Loucy (cell line): Measurements from ENCODE around the gene ZBED4.

Experiments
- H2AFZ ChIP-seq: fragments of 200-600 bp; sonication (generic); 2 replicates; pipeline ENCODE4 v1.6.0; 2016; ENCODE audit warnings: antibody characterized with exemption, mild to moderate bottlenecking, low read length, moderate library complexity
- H3F3A ChIP-seq: fragments of 200-600 bp; 2 replicates; pipeline ENCODE4 v1.6.0; 2016; ENCODE audit warnings: antibody characterized with exemption, low read depth, mild to moderate bottlenecking
- H3K27me3 ChIP-seq: fragments of 200-600 bp; sonication (generic); 2 replicates; pipeline ENCODE4 v1.6.1; 2014; ENCODE audit warnings: low read length, mild to moderate bottlenecking; ENCODE audit not compliant: insufficient read depth, poor library complexity, severe bottlenecking
- H3K36me3 ChIP-seq: fragments of 200-600 bp; sonication (generic); 2 replicates; pipeline ENCODE4 v1.6.1; 2016; ENCODE audit warnings: low read length; ENCODE audit not compliant: insufficient read depth
- H3K4me1 ChIP-seq: fragments of 200-600 bp; sonication (generic); 2 replicates; pipeline ENCODE4 v1.5.1; 2014; ENCODE audit warnings: low read length, mild to moderate bottlenecking; ENCODE audit not compliant: insufficient read depth, poor library complexity, severe bottlenecking
- H3K4me2 ChIP-seq: fragments of 200-600 bp; sonication (generic); 2 replicates; pipeline ENCODE4 v1.6.0; 2014; ENCODE audit warnings: antibody characterized with exemption, low read length, low read depth, mild to moderate bottlenecking; ENCODE audit not compliant: poor library complexity, severe bottlenecking
- H3K4me3 ChIP-seq: fragments of 200-600 bp; sonication (generic); 2 replicates; pipeline ENCODE4 v1.5.1; 2014; ENCODE audit warnings: low read length, mild to moderate bottlenecking, mixed read lengths; ENCODE audit not compliant: poor library complexity, severe bottlenecking
- H3K79me2 ChIP-seq: fragments of 200-600 bp; sonication (generic); 2 replicates; pipeline ENCODE4 v1.6.1; 2014; ENCODE audit warnings: low read length; ENCODE audit not compliant: insufficient read depth
- H3K9ac ChIP-seq: fragments of 200-600 bp; sonication (generic); 2 replicates; pipeline ENCODE4 v1.6.0; 2014; ENCODE audit warnings: mild to moderate bottlenecking, low read depth, low read length, moderate library complexity; ENCODE audit not compliant: poor library complexity, severe bottlenecking
- H3K9me2 ChIP-seq: fragments of 200-600 bp; sonication (generic); replicated peaks from 2 replicates; pipeline ENCODE4 v1.6.1; 2016; ENCODE audit warnings: low read depth, low read length, mixed read lengths
- H3K9me3 ChIP-seq: fragments of 200-600 bp; sonication (generic); 2 replicates; pipeline ENCODE4 v1.6.1; 2014; ENCODE audit warnings: mild to moderate bottlenecking, antibody characterized with exemption, low read length, low read depth; ENCODE audit not compliant: insufficient read depth
- H4K20me1 ChIP-seq: fragments of 200-600 bp; sonication (generic); 2 replicates; pipeline ENCODE4 v1.6.0; 2014; ENCODE audit warnings: antibody characterized with exemption, low read length, mild to moderate bottlenecking; ENCODE audit not compliant: insufficient read depth, poor library complexity, severe bottlenecking
- CTCF ChIP-seq: fragments of 200-600 bp; sonication (generic); conservative IDR thresholded peaks from 2 replicates; pipeline ENCODE4 v1.5.1; 2014; ENCODE audit warnings: mild to moderate bottlenecking, antibody characterized with exemption, low read length
- EZH2phosphoT487 ChIP-seq: fragments of 200-600 bp; IDR thresholded peaks from 2 replicates; pipeline ENCODE4 v1.6.1; 2018; ENCODE audit warnings: antibody characterized with exemption, mild to moderate bottlenecking, moderate library complexity, borderline replicate concordance

The ZBED4 gene

GRCh38 chr22:49935561-49935960 lies 81.9 kb downstream of the ZBED4 start:
- no peaks in the 10 kb centered on the region for H3K9me3 ChIP-seq
- no peaks in the 10 kb centered on the region for H3K36me3 ChIP-seq
- H3K9ac ChIP-seq, result no peak overlapping the region
- TF ChIP-seq EZH2phosphoT487 (no peak), CTCF (no peak)
- H3K27me3 ChIP-seq, result no peaks in the 10 kb centered on the region
- no peaks in the 10 kb centered on the region for H3K79me2 ChIP-seq
- H2AFZ ChIP-seq, result no peak overlapping the region
- H3K4me2 ChIP-seq, result no peak overlapping the region
- no peaks in the 10 kb centered on the region for H4K20me1 ChIP-seq
- H3K4me3 ChIP-seq, result no peak overlapping the region
- peaks cover 10% of the 10 kb centered on the region; the same call in 1 of the 2 replicates for H3F3A ChIP-seq
- no peaks in the 10 kb centered on the region for H3K9me2 ChIP-seq
- peaks cover 46% of the 10 kb centered on the region for H3K4me1 ChIP-seq

- Histone ChIP-seq H3K79me2 (no peaks in the 10 kb centered on the region), H3K36me3 (no peaks in the 10 kb centered on the region), H2AFZ (peak overlapping the region; percentile 43), H3K4me1 (peaks cover 44% of the 10 kb centered on the region), H3K4me3 (peak overlapping the region; percentile 68), H3F3A (peaks cover 10% of the 10 kb centered on the region; the same call in 1 of the 2 replicates), H3K4me2 (peak overlapping the region; percentile 90), H3K9ac (peak overlapping the region; percentile 82), H3K9me3 (no peaks in the 10 kb centered on the region), H3K27me3 (no peaks in the 10 kb centered on the region), H3K9me2 (no peaks in the 10 kb centered on the region), H4K20me1 (no peaks in the 10 kb centered on the region)
- no peak for TF ChIP-seq CTCF
- no peak for TF ChIP-seq EZH2phosphoT487
These were observed 82.7 kb downstream of the ZBED4 start for GRCh38 chr22:49936018-49936972.

- Histone ChIP-seq H3K9me2 (no peaks in the 10 kb centered on the region), H3F3A (peaks cover 10% of the 10 kb centered on the region; the same call in 1 of the 2 replicates), H3K4me2 (peak overlapping the region; percentile 90), H3K9ac (peak overlapping the region; percentile 82), H2AFZ (no peak overlapping the region), H4K20me1 (no peaks in the 10 kb centered on the region), H3K4me1 (peaks cover 37% of the 10 kb centered on the region), H3K36me3 (no peaks in the 10 kb centered on the region), H3K4me3 (peak overlapping the region; percentile 68), H3K79me2 (no peaks in the 10 kb centered on the region), H3K9me3 (no peaks in the 10 kb centered on the region), H3K27me3 (no peaks in the 10 kb centered on the region)
- TF ChIP-seq EZH2phosphoT487, result no peak
- TF ChIP-seq CTCF, result no peak
These were observed 83.5 kb downstream of the ZBED4 start for GRCh38 chr22:49936973-49937757.
